GM21786 (cell line): ENCODE data around the gene SRPRB.

Experiments used
- ATAC-seq: cut with Tn5 transposase; IDR thresholded peaks from one replicate; pipeline ENCODE4 v1.9.1; 2021; ENCODE audit not compliant: unreplicated experiment

SRPRB gene

DNA sequence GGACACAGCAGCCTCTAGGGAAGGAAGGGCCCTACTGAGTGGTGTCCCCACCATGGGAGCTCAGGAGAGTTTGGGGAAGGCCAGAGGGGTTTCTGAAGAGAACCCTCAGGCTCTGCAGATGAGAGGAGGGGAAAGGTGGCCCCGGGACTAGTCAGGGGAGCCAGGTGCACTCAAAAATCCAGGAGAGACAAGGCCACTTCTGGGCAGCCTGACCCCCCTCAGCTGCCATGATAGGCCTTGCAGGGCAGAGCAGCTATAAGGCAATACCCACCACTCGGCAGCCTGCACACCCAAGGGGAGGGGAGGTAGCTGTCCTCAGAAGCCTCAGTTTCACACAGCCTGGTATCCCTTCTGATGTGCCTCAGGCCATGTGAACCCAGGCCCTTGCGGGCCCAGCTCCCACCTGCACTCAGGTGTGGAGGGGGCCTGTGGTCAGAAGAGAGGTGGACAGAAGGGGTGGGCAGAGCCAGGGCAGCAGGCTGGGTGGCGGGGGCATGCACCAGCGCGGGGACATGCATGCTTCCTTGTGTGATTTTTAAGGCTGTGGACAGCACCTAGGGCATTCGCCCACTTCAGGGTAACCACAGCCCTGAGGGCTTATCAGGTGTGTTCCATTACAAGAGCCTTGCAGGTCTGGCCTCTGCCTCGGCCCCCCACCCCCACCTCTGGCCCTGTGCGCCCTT lies 34.6 kb downstream of the SRPRB start:
- no peak for ATAC-seq

DNA sequence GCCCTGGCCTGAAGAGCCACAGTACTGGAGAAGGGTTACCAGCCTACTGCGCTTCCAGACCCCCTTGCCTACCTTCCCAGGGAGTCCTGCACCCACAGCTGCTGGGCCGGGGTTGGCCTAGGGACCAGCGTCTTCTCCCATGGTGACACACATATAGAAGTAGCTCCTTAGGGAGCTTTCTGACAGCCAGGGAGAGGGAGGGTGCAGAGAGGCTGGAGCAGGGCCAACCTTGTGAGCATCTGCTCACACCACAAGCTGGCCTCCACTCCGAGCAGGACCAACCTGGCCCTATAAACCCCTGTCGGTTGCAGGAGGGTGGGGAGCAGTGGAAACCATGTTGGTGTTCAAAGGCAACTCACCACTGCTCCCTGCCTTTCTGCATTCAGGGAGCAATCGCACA lies 35.2 kb downstream of the SRPRB start:
- no peak for ATAC-seq

DNA sequence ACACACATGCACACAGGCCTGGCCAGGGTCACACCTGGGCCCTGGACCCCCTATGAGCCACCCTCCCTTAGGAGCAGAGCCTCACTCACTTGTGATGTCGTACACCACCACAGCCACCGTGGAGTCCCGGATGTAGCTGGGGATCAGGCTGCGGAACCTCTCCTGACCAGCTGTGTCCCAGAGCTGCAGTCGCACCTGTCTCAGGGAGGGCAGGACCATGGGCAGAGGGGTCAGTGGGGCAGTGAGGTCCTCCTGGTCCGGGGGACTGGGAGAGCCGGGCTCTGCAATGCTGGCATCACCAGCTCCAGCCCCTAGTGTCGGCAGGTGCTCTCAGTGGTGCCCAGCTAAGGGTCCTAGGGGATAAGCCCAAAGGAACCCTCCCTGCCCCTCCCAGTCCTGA lies 35.6 kb downstream of the SRPRB start:
- no peak for ATAC-seq

DNA sequence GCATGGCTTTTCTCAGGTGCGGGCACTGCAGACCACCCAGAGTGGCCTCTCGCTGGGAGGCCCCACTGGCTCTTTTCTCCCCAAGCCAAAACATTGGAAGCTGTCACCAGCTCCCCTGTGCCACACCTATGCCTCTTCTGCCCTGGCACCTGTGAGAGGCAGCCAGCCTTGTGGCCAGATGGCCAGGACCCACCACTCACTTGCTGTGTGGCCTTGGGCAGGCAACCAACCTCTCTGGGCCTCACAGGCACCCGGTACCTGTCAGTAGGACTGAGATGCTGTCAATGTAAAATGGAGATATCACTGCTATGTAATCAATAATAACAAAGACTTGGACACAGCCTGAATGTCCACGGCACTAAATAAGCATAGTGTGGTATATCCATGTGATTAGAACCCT lies 36.5 kb downstream of the SRPRB start:
- ATAC-seq, result no peak

GRCh38 chr3:133843634-133844033 lies 38.0 kb downstream of the SRPRB start:
- no peak for ATAC-seq

GRCh38 chr3:133845127-133845526 lies 39.5 kb downstream of the SRPRB start:
- no peak for ATAC-seq

DNA sequence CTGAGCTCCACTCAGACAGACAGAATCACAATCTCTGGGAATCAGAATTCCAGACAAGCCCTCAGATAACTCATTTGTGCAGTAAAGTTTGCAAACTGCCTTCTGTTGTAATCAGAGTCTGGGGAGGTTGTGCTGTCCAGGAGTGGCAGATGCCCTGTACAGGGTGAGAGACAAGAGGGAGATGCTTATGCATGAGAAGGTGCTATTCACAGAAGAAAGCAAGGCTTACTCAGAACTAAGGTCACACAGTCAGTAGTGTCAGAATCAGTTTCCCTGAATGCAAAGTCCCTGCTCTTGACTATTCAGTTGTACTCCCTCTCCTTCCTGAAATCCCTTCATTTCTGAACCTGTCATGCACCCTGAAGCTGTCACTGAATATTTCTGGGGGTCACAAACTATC lies 43.7 kb downstream of the SRPRB start:
- no peak for ATAC-seq

DNA sequence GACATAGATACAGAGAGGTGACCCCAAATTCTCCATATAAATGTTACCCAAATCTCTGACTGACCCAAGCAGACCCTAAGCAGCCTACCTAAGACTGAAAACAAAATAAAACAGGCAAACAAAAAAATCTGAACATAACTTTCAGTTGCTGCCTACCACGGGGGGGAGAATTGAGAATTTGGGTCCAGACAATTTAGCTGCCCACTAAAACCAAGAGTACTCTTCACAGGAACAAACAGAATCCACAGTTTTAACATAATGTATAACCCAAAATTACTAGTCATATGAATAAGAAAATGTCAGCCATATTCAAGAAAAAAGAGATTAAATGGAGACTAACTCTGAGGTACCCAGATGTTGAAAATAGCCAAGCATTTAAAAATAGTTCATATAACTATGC lies 44.4 kb downstream of the SRPRB start:
- no peak for ATAC-seq

DNA sequence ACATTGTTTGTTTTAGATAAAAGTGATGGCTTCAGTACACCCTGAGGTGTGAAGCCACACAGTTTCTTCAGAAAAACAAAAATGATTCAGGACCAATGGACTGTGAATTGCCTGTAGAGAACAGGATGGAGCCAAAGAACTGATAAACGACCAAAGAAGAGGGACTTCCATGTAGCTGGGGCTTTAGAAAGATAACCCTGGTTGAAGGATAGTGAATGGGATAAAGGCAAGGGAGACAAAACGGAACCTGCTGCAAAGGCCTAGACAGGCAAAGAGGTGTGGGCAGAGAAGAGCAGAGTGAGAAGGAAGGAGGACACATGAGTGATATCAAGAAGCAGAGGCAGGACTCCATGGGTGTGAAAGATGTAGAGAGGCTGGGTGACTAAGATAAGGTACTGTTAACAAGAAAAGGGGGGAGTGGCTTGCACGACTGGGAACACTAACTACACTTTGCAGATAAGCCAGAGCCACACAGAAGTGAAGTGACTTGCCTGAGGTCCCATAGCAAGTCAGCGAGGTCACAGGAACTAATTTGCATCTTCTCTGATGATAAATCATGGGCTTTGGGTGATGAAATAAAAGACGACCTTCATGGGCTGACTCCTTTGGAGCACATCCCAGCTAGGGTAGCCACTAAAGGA lies 45.8 kb downstream of the SRPRB start:
- ATAC-seq, result peak; percentile 46

DNA sequence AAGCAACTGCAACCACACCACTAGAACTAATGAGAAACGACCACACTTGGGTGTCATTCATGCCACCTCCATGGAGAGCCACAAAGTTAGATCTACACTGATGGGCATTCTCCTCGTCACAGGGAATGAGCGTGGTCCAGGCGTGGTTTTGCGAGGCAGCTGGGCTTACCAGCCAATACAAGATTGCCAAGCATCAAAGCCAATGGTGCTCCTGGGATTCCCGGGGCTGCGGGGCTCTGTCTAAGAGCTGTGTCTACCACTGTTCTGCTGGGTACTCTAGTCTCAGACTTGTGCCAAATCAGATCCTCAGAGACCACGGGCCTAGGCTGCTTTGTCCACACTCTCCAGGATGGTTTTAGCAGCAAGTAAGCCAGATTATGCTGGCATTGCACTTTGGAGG lies 46.3 kb downstream of the SRPRB start:
- ATAC-seq, result peak; percentile 7

GRCh38 chr3:133853063-133853924 lies 47.7 kb downstream of the SRPRB start:
- ATAC-seq, result no peak

DNA sequence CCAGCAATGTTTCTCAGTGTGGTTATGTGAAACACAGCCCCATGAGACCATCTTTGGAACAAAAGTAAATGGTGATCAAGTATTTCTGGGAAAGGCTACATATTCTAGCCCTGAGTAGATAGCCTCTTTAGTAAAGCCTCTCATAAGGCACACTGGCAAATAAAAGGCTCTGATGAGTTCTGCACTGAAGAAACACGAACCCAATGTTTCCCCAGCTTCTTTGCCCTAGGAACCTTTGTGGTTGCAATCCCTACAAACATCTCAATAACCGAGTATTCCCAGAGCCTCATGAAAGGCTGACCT lies 48.3 kb downstream of the SRPRB start:
- ATAC-seq, result no peak

GRCh38 chr3:133854264-133855001 lies 48.8 kb downstream of the SRPRB start:
- no peak for ATAC-seq

DNA sequence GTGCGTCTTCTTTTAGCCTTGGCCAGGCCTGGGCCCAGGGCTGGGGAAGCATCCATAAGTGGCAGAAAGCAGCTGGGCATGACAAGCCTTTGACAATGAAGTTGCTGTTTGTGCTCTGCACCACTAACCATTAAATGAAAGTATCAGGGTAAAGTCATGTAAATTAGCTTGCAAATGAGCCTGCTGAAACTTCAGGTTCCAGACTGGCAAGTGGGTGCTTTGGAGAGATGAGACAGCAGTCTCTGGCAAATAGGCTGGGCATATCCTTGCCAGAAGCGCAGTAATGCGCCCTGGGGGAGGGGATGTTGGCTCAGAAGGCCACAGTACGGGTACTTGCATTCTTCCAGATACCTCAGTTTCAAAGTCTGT lies 49.4 kb downstream of the SRPRB start:
- no peak for ATAC-seq

- ATAC-seq, result no peak
Measured at GRCh38 chr3:133855772-133856171, 50.2 kb downstream of the SRPRB start.

DNA sequence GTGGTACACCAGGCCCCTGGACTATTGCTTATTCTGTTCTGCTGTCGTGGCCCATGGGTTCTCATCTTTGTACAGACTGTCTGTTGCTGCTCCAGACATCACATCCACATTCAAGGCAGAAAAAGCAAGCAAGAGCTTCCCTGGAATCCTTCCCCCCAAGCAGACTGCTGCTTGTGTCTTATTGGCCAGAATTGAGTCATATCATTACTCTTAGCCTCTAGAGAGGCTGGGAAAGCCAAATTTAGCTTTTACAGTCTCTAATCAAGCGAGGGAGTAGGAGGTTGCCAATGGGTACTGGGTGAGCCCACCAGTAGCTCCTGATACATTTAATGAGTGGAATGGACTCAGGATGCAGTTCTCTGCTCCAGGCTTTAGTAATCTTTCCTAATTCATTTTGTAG lies 50.7 kb downstream of the SRPRB start:
- ATAC-seq, result no peak

DNA sequence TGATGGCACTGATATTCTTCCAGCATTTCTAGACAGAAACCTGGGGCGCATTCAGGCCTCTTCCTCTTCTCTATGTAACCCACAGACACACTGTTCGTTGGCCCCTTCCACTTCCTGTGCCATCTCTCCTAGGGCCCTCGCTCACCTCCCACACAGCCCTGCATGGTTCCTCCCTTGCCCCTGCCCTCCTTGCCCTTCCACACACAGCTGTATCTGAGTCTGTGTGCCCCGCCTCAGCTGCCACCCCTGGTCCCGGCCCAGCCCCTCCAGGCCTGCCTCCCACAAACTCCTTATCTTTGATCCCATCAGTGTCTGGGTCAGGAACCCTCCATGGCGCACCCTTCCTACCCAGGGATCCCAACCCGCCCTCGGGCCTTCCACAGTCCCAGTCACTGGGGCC lies 52.2 kb downstream of the SRPRB start:
- ATAC-seq, result no peak

- no peak for ATAC-seq
Measured at GRCh38 chr3:133859381-133860234, 54.0 kb downstream of the SRPRB start.

DNA sequence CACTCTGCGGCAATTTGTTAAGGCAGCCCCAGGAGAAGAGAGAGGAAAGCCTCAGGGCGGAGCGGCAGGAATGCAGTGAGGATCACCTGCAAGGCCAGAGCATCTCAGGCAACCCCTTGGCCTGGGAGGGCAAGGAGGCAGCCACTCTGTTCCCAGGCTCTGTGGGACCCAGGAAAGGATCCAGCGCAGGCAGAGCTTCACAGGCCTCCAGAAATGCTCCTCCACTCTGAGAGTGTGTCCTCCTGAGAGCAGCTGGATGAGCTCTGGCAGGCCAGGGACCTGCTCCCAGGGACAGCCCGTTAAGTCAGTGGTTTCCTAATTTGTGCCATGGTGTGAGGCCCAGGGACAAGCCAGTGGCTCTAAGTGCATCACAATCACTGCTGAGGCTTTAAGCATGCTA lies 54.9 kb downstream of the SRPRB start:
- ATAC-seq, result no peak

DNA sequence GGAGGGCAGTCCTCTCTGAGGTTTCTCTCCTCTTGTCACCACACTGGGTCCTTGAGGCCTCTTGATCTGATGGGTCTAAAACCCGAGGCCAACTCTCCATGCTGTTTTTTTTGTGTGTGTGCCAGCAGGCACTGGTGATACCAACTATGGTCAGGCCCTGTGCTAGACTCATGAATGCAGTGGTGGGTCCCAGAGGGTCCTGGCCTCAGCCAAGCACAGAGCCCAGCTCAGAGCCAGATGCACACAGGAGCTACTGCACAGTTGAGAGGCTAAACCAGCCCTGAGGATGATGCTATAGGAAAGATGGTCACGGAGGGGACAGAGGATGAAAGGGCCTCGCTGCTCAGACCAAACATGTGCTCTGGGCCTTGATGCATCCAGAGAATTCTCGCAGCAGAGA lies 56.5 kb downstream of the SRPRB start:
- no peak for ATAC-seq

DNA sequence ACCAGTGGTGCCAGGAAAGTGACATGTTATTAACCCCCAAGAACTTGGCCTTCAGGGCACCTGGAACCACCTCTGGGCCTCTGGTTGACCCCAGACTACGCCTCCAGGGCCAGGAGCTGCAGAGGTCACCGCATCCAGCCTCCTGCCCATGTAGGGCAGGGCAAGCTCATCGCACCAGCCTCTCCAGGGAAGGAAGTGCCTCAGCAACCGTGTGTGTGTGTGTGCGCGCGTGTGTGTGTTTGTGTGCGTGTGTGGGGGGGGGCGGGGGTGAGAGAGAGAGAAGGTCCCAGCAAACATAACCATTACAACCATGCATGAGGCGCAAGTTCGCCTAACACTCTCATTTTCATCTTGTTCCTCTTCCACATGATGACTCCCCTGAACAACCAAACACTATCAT lies 58.3 kb downstream of the SRPRB start:
- ATAC-seq, result no peak
